H1 (cell line): ENCODE data around the gene GPD1. TPM values are rescaled to one million over a fixed set of nuclear protein-coding genes. Genes with fewer than 3 reads are reported as not detected.

Experiments used
- CTCF ChIA-PET: fragments of 300-600 bp; sonication (Branson Sonifier 250); formaldehyde crosslinking; loops from one replicate; lab custom pipeline; 2021; ENCODE audit not compliant: partially characterized antibody; lab: Charles Lee
- POLR2A ChIA-PET: fragments of 300-600 bp; sonication (Branson Sonifier 250); formaldehyde crosslinking; loops from one replicate; lab custom pipeline; 2021; ENCODE audit warnings: inconsistent platforms; ENCODE audit not compliant: partially characterized antibody; lab: Charles Lee
- DNase-seq, 2 experiments: peaks; one replicate each; pipeline versions ENCODE4 v3.0.0 to v3.0.0-alpha.2; 2010 to 2022; ENCODE audit warnings: low spot score in 2 of 2, low read depth in 1 of 2, mixed read lengths in 1 of 2
- FAIRE-seq: peaks from 2 replicates; lab custom pipeline; 2011; peaks lifted over from hg19 to GRCh38; lab: Jason Lieb, UNC
- H2AFZ ChIP-seq: 2 replicates; pipeline ENCODE4 v1.8.1; 2012; ENCODE audit warnings: low read length, inconsistent platforms
- H2AK5ac ChIP-seq: 2 replicates; pipeline ENCODE4 v1.6.1; 2013; ENCODE audit warnings: low read depth, low read length
- H2BK120ac ChIP-seq: replicated peaks from 2 replicates; pipeline ENCODE3; 2013; ENCODE audit warnings: low read depth, low read length, inconsistent platforms
- H2BK12ac ChIP-seq: 2 replicates; pipeline ENCODE4 v1.6.1; 2013; ENCODE audit warnings: low read depth, low read length
- H2BK15ac ChIP-seq: 2 replicates; pipeline ENCODE4 v1.6.1; 2013; ENCODE audit warnings: low read length
- H2BK20ac ChIP-seq: 2 replicates; pipeline ENCODE4 v1.6.1; 2013; ENCODE audit warnings: low read length
- H2BK5ac ChIP-seq: 2 replicates; pipeline ENCODE4 v1.6.1; 2013; ENCODE audit warnings: low read depth, low read length
- H3K14ac ChIP-seq: 2 replicates; pipeline ENCODE4 v1.6.1; 2013; ENCODE audit warnings: inconsistent platforms; ENCODE audit not compliant: insufficient read length
- H3K18ac ChIP-seq: 2 replicates; pipeline ENCODE4 v1.6.1; 2013; ENCODE audit warnings: low read length; ENCODE audit errors: extremely low read depth
- H3K23ac ChIP-seq: 2 replicates; pipeline ENCODE4 v1.6.1; 2013; ENCODE audit warnings: inconsistent platforms; ENCODE audit not compliant: insufficient read length
- H3K23me2 ChIP-seq: 2 replicates; pipeline ENCODE4 v1.6.1; 2013; ENCODE audit warnings: low read depth, low read length
- H3K27ac ChIP-seq: 2 replicates; pipeline ENCODE4 v1.6.1; 2011; ENCODE audit warnings: low read depth, low read length, inconsistent platforms
- H3K27me3 ChIP-seq, 4 experiments: replicated peaks in 1 of 4; 1 replicate in 1 of 4; 2 replicates in 3 of 4; pipeline versions ENCODE4 v1.6.1 to v1.8.1; 2011 to 2013; ENCODE audit warnings: low read length in 3 of 4, mild to moderate bottlenecking in 3 of 4, inconsistent platforms in 2 of 4, mixed read lengths in 2 of 4, moderate library complexity in 1 of 4; ENCODE audit not compliant: control insufficient read depth in 3 of 4, insufficient read depth in 3 of 4; ENCODE audit errors: extremely low read depth in 1 of 4
- H3K36me3 ChIP-seq, 4 experiments: 2 replicates each; pipeline versions ENCODE4 v1.6.1 to v1.8.1; 2011 to 2013; ENCODE audit warnings: mild to moderate bottlenecking in 4 of 4, low read length in 3 of 4, moderate library complexity in 2 of 4, control low read depth in 1 of 4, inconsistent platforms in 1 of 4; ENCODE audit not compliant: insufficient read depth in 4 of 4, control insufficient read depth in 2 of 4
- H3K4ac ChIP-seq: replicated peaks from 2 replicates; pipeline ENCODE3; 2013; ENCODE audit warnings: low read length, low read depth, mixed read lengths, inconsistent platforms; ENCODE audit not compliant: insufficient read length
- H3K4me1 ChIP-seq, 4 experiments: replicated peaks in 1 of 4; 1 replicate in 1 of 4; 2 replicates in 3 of 4; pipeline versions ENCODE4 v1.6.1 to v1.8.1; 2011 to 2013; ENCODE audit warnings: low read length in 3 of 4, inconsistent platforms in 2 of 4, mixed read lengths in 1 of 4; ENCODE audit not compliant: insufficient read depth in 4 of 4, control insufficient read depth in 3 of 4
- H3K4me2 ChIP-seq, 2 experiments: 2 replicates each; pipeline versions ENCODE4 v1.6.1 to v1.8.1; 2011 to 2013; ENCODE audit warnings: low read depth in 2 of 2, low read length in 2 of 2, control low read depth in 1 of 2, inconsistent platforms in 1 of 2, mild to moderate bottlenecking in 1 of 2; ENCODE audit not compliant: insufficient read depth in 1 of 2
- H3K4me3 ChIP-seq, 4 experiments: fragments of 200-600, 300-600 bp in 1 of 4; sonication (generic), shearing (Covaris generic), sonication (Bioruptor Twin) in 1 of 4; 2 replicates each; pipeline versions ENCODE4 v1.5.1 to v1.8.1; 2011 to 2016; ENCODE audit warnings: low read length in 4 of 4, low read depth in 3 of 4, control low read depth in 2 of 4, inconsistent platforms in 2 of 4, mild to moderate bottlenecking in 2 of 4, mixed read lengths in 1 of 4, moderate library complexity in 1 of 4; ENCODE audit not compliant: insufficient read depth in 2 of 4; ENCODE audit errors: extremely low read depth in 1 of 4
- H3K56ac ChIP-seq: replicated peaks from 2 replicates; pipeline ENCODE3; 2013; ENCODE audit warnings: low read depth, mild to moderate bottlenecking, mixed read lengths, low read length, inconsistent platforms; ENCODE audit not compliant: insufficient read length
- H3K79me1 ChIP-seq: 2 replicates; pipeline ENCODE4 v1.6.1; 2013; ENCODE audit warnings: low read depth, low read length, control low read depth
- H3K79me2 ChIP-seq, 2 experiments: 2 replicates each; pipeline versions ENCODE4 v1.6.1 to v1.8.1; 2012 to 2013; ENCODE audit warnings: low read length in 2 of 2, mild to moderate bottlenecking in 2 of 2, inconsistent platforms in 1 of 2; ENCODE audit not compliant: insufficient read depth in 2 of 2, control insufficient read depth in 1 of 2
- H3K9ac ChIP-seq, 4 experiments: replicated peaks in 1 of 4; 1 replicate in 1 of 4; 2 replicates in 3 of 4; pipeline versions ENCODE4 v1.6.1 to v1.8.1; 2011 to 2013; ENCODE audit warnings: low read depth in 3 of 4, low read length in 3 of 4, control low read depth in 2 of 4, mild to moderate bottlenecking in 2 of 4, moderate library complexity in 2 of 4, inconsistent platforms in 1 of 4; ENCODE audit errors: extremely low read depth in 1 of 4
- H3K9me3 ChIP-seq, 2 experiments: 2 replicates each; pipeline versions ENCODE4 v1.6.1 to v1.8.1; 2012 to 2013; ENCODE audit warnings: mild to moderate bottlenecking in 2 of 2, moderate library complexity in 2 of 2, control low read depth in 1 of 2, inconsistent platforms in 1 of 2, low read depth in 1 of 2, low read length in 1 of 2, mixed read lengths in 1 of 2; ENCODE audit not compliant: insufficient read depth in 2 of 2
- H4K20me1 ChIP-seq, 2 experiments: replicated peaks in 1 of 2; 2 replicates each; pipeline versions ENCODE3 to v1.8.1; 2011 to 2013; ENCODE audit warnings: inconsistent platforms in 2 of 2, low read length in 2 of 2, mild to moderate bottlenecking in 1 of 2; ENCODE audit not compliant: insufficient read depth in 2 of 2, control insufficient read depth in 1 of 2
- H4K5ac ChIP-seq: 2 replicates; pipeline ENCODE4 v1.6.1; 2013; ENCODE audit warnings: low read length, low read depth, mixed read lengths, inconsistent platforms; ENCODE audit not compliant: insufficient read length
- H4K8ac ChIP-seq: 2 replicates; pipeline ENCODE4 v1.8.0; 2013; ENCODE audit warnings: mild to moderate bottlenecking, moderate library complexity, low read length, inconsistent platforms; ENCODE audit not compliant: insufficient read depth; ENCODE audit errors: extremely low read depth
- H4K91ac ChIP-seq: replicated peaks from 2 replicates; pipeline ENCODE3; 2013; ENCODE audit warnings: low read length, mixed read lengths, inconsistent platforms; ENCODE audit not compliant: insufficient read length
- POLR2A ChIP-seq, 2 experiments: IDR thresholded peaks; 1 replicate in 1 of 2; 2 replicates in 1 of 2; pipeline ENCODE4 v1.6.1; 2011; ENCODE audit warnings: low read depth in 2 of 2, low read length in 2 of 2, mild to moderate bottlenecking in 2 of 2; ENCODE audit errors: control extremely low read depth in 1 of 2
- SP2 ChIP-seq: IDR thresholded peaks from 2 replicates; pipeline ENCODE4 v1.6.1; 2012; ENCODE audit warnings: mild to moderate bottlenecking, low read length, inconsistent platforms
- TAF1 ChIP-seq: IDR thresholded peaks from 2 replicates; pipeline ENCODE4 v1.6.1; 2011; ENCODE audit warnings: mild to moderate bottlenecking, low read depth, low read length
- WGBS, 2 experiments: shearing (Covaris generic) in 1 of 2; methylation state at CpG; one replicate each; pipeline versions ENCODE4 v1.1.6 to v1.1.7; 2013 to 2015; ENCODE audit warnings: low lambda C conversion rate in 2 of 2, mixed read lengths in 2 of 2, inconsistent platforms in 1 of 2, low coverage in 1 of 2, missing lambda C conversion rate in 1 of 2; ENCODE audit not compliant: insufficient replicate concordance in 2 of 2, insufficient coverage in 1 of 2, insufficient read length in 1 of 2; ENCODE audit errors: extremely low coverage in 1 of 2, missing lambda C conversion rate in 1 of 2; 5-methylcytosine and 5-hydroxymethylcytosine counted together
- polyA plus RNA-seq, 7 experiments: library from polyadenylated mRNA; depleted of rRNA in 3 of 7; stranded (reverse) in 5 of 7; unstranded in 2 of 7; fragments of >200 nt in 5 of 7; fragments of 200-250 nt in 2 of 7; gene quantifications; 1 replicate in 5 of 7; 2 replicates in 1 of 7; 4 replicates in 1 of 7; pipeline versions ENCODE4 v1.2.1 to v1.2.3, GENCODE V29; 2011 to 2013; ENCODE audit warnings: missing spikeins in 2 of 7, mixed read lengths in 2 of 7
- total RNA-seq: library from RNA; stranded (reverse); fragmentation: NEBNext Ultra II Directional; extraction: Animal tissue kit (Norgen Biotek cat#: 25700); gene quantifications from 2 replicates; pipeline ENCODE4 v1.2.1, GENCODE V29; 2021

GPD1 gene
- total and polyA plus RNA-seq, 2 of the 8 experiments (the other 6 are each of a cell fraction or from before 2014, with no cell fraction given): 0.45 to 0.74 TPM

DNA sequence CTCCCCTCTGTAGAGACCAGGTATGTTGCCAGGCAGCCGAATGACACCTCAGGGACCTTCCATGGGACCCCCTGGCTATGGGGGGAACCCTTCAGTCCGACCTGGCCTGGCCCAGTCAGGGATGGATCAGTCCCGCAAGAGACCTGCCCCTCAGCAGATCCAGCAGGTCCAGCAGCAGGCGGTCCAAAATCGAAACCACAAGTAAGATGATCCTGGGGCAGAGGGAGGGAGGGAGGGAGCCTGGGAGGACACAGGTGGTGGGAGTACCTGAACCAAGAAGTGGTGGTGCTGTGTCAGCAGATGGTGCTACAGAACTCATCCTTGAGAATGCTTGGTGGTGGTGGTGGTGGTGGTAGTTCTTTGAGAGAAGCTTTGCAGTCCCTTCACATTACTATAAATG lies 17.7 kb upstream of the GPD1 start:
- Histone ChIP-seq H3K4ac (no peak overlapping the region), H3K79me2 (peaks cover 0 to 22% of the 10 kb centered on the region in 2 experiments; a peak in 3 of 4 replicates), H3K14ac (no peak overlapping the region), H2BK120ac (no peak overlapping the region), H3K18ac (no peak overlapping the region), H2BK15ac (no peak overlapping the region), H2AFZ (no peak overlapping the region), H4K91ac (no peak overlapping the region), H4K5ac (no peak overlapping the region), H4K20me1 (peaks cover 7 to 16% of the 10 kb centered on the region in 2 experiments), H2BK5ac (0 out of 2 replicates have a peak overlapping the region, but pooled peaks have one; percentile 35), H3K79me1 (no peaks in the 10 kb centered on the region; the same call in 1 of the 2 replicates), H3K23me2 (peaks cover 9% of the 10 kb centered on the region), H3K4me2 (peak overlapping the region; percentile 58 to 92), H3K36me3 (peaks cover 31 to 48% (median 44%) of the 10 kb centered on the region in 4 experiments), H3K9ac (peak overlapping the region in 1 of 4 experiments; percentile 69; a peak in 3 of 7 replicates), H3K4me1 (peaks cover 0 to 6% (median 3%) of the 10 kb centered on the region in 4 experiments; a peak in 3 of 7 replicates), H4K8ac (no peak overlapping the region), H3K56ac (no peak overlapping the region), H2AK5ac (no peak overlapping the region), H3K4me3 (peak overlapping the region; percentile 42 to 88 (median 77); a peak in 7 of 8 replicates), H2BK20ac (no peak overlapping the region), H3K27me3 (peaks cover 0 to 6% (median 2%) of the 10 kb centered on the region in 4 experiments; a peak in 3 of 7 replicates), H3K9me3 (no peaks in the 10 kb centered on the region), H2BK12ac (no peak overlapping the region), H3K27ac (no peak overlapping the region), H3K23ac (no peak overlapping the region)
- WGBS, 2 experiments: 70% methylated on average over 5 of the region's 5 CpGs; no CpG with 5 or more reads in 1 of the 2 experiments
- CTCF ChIA-PET: interaction anchor here (0.6 to 27.3 kb wide), 5 partner anchors 11 to 175 kb away, joined by 3 to 625 read pairs (median 4); partner anchors contain the start of genes COX14 and GPD1
- no peak for DNase-seq
- FAIRE-seq: no peak
- POLR2A ChIA-PET: interaction anchor here (0.8 to 25.0 kb wide), 5 partner anchors 11 to 242 kb away, joined by 3 to 457 read pairs (median 22); partner anchors contain the start of genes CERS5, COX14 and GPD1
- 0 out of 3 replicates have a peak, but pooled peaks of 1 of the 2 experiments have one; percentile 35 for TF ChIP-seq POLR2A (IDR thresholded peaks at IDR 0.05; ENCODE audit: control extremely low read depth in 1 of 2, low read depth in 2 of 2, low read length in 2 of 2)
- TF ChIP-seq TAF1: no peak
- no peak for TF ChIP-seq SP2
